Measurements from ENCODE around the gene ADAMTS10. TPM values are rescaled to one million over a fixed set of nuclear protein-coding genes. Genes with fewer than 3 reads are reported as not detected.

Gene ADAMTS10
- total RNA-seq, 4 donors from 2014 or later, result 5.2 to 62.8 (median 20.7) TPM

GRCh38 chr19:8545743-8546142 is 64.8 kb downstream of the ADAMTS10 start:
- no peak for DNase-seq
- H3K27ac ChIP-seq, result no peak overlapping the region
- no peaks in the 10 kb centered on the region for H3K4me1 ChIP-seq
- 98% methylated on average over 8 of the region's 8 CpGs; no CpG with 5 or more reads in 1 of the 2 donors for WGBS, 2 donors (ENCODE audit: low coverage in 1 of 2)
- TF ChIP-seq POLR2A (IDR thresholded peaks at IDR 0.05) (no peak), POLR2AphosphoS5 (IDR thresholded peaks at IDR 0.05) (no peak), EP300 (IDR thresholded peaks at IDR 0.05; ENCODE audit: low read depth) (no peak), CTCF (IDR thresholded peaks at IDR 0.05) (no peak)
- in situ Hi-C loops (cut with MboI; ENCODE audit: low pct_ligation_motif_present in 1 of 4, low pct_unique_long_range_greater_than_20kb in 1 of 4, low sequenced_read_pairs in 3 of 4), result no loop called here
- no peaks in the 10 kb centered on the region for H3K27me3 ChIP-seq
- no peaks in the 10 kb centered on the region for H3K9me3 ChIP-seq
- no peaks in the 10 kb centered on the region for H3K36me3 ChIP-seq
- no peak overlapping the region for H3K4me3 ChIP-seq
- intact Hi-C loops (cut with DNase I; ENCODE audit: low total_unique reads), result no loop called here

GRCh38 chr19:8544168-8544567 is 66.3 kb downstream of the ADAMTS10 start:
- H3K9me3 ChIP-seq, result no peaks in the 10 kb centered on the region
- WGBS, 2 donors (ENCODE audit: low coverage in 1 of 2), result 95% methylated on average over 20 of the region's 20 CpGs; no CpG with 5 or more reads in 1 of the 2 donors
- H3K36me3 ChIP-seq, result no peaks in the 10 kb centered on the region
- no peaks in the 10 kb centered on the region for H3K27me3 ChIP-seq
- DNase-seq, result no peak
- H3K27ac ChIP-seq, result no peak overlapping the region
- no peak overlapping the region for H3K4me3 ChIP-seq
- intact Hi-C loops (cut with DNase I; ENCODE audit: low total_unique reads) (no loop called here), in situ Hi-C loops (cut with MboI; ENCODE audit: low pct_ligation_motif_present in 1 of 4, low pct_unique_long_range_greater_than_20kb in 1 of 4, low sequenced_read_pairs in 3 of 4) (no loop called here)
- no peak for TF ChIP-seq POLR2A (IDR thresholded peaks at IDR 0.05)
- TF ChIP-seq EP300 (IDR thresholded peaks at IDR 0.05; ENCODE audit: low read depth), result no peak
- no peak for TF ChIP-seq POLR2AphosphoS5 (IDR thresholded peaks at IDR 0.05)
- no peak for TF ChIP-seq CTCF (IDR thresholded peaks at IDR 0.05)
- H3K4me1 ChIP-seq, result no peaks in the 10 kb centered on the region

GRCh38 chr19:8539621-8540149 is 70.8 kb downstream of the ADAMTS10 start:
- no peak for DNase-seq
- Histone ChIP-seq H3K27ac (no peak overlapping the region), H3K4me1 (no peaks in the 10 kb centered on the region), H3K9me3 (no peaks in the 10 kb centered on the region), H3K36me3 (no peaks in the 10 kb centered on the region), H3K4me3 (no peak overlapping the region), H3K27me3 (no peaks in the 10 kb centered on the region)
- TF ChIP-seq CTCF (IDR thresholded peaks at IDR 0.05) (no peak), EP300 (IDR thresholded peaks at IDR 0.05; ENCODE audit: low read depth) (no peak), POLR2AphosphoS5 (IDR thresholded peaks at IDR 0.05) (no peak), POLR2A (IDR thresholded peaks at IDR 0.05) (no peak)
- intact Hi-C loops (cut with DNase I; ENCODE audit: low total_unique reads), result no loop called here
- in situ Hi-C loops (cut with MboI; ENCODE audit: low pct_ligation_motif_present in 1 of 4, low pct_unique_long_range_greater_than_20kb in 1 of 4, low sequenced_read_pairs in 3 of 4), result no loop called here
- WGBS, 2 donors (ENCODE audit: low coverage in 1 of 2), result 79% methylated on average over 12 of the region's 12 CpGs; no CpG with 5 or more reads in 1 of the 2 donors

- no peak overlapping the region for H3K4me3 ChIP-seq
- in situ Hi-C loops (cut with MboI; ENCODE audit: low pct_ligation_motif_present in 1 of 4, low pct_unique_long_range_greater_than_20kb in 1 of 4, low sequenced_read_pairs in 3 of 4) (no loop called here), intact Hi-C loops (cut with DNase I; ENCODE audit: low total_unique reads) (no loop called here)
- DNase-seq, result no peak
- peaks cover 0 to 5% (median 0%) of the 10 kb centered on the region in 4 donors for H3K4me1 ChIP-seq
- H3K9me3 ChIP-seq, result no peaks in the 10 kb centered on the region
- TF ChIP-seq POLR2AphosphoS5 (IDR thresholded peaks at IDR 0.05), result no peak
- no peaks in the 10 kb centered on the region for H3K27me3 ChIP-seq
- WGBS, 2 donors (ENCODE audit: low coverage in 1 of 2), result 79 to 87% methylated on average over 2 to 3 of the region's 3 CpGs
- no peaks in the 10 kb centered on the region for H3K36me3 ChIP-seq
- no peak overlapping the region for H3K27ac ChIP-seq
Observed at GRCh38 chr19:8537099-8537498, 73.4 kb downstream of the ADAMTS10 start.

GRCh38 chr19:8536282-8536681 is 74.2 kb downstream of the ADAMTS10 start:
- in situ Hi-C loops (cut with MboI; ENCODE audit: low pct_ligation_motif_present in 1 of 4, low pct_unique_long_range_greater_than_20kb in 1 of 4, low sequenced_read_pairs in 3 of 4) (no loop called here), intact Hi-C loops (cut with DNase I; ENCODE audit: low total_unique reads) (no loop called here)
- Histone ChIP-seq H3K36me3 (no peaks in the 10 kb centered on the region), H3K27me3 (no peaks in the 10 kb centered on the region), H3K4me3 (no peak overlapping the region), H3K4me1 (peaks cover 0 to 10% (median 0%) of the 10 kb centered on the region in 4 donors), H3K9me3 (no peaks in the 10 kb centered on the region), H3K27ac (no peak overlapping the region)
- TF ChIP-seq CTCF (IDR thresholded peaks at IDR 0.05) (no peak), EP300 (IDR thresholded peaks at IDR 0.05; ENCODE audit: low read depth) (no peak), POLR2AphosphoS5 (IDR thresholded peaks at IDR 0.05) (no peak), POLR2A (IDR thresholded peaks at IDR 0.05) (no peak)
- WGBS, 2 donors (ENCODE audit: low coverage in 1 of 2), result 60 to 87% methylated on average over 2 to 15 of the region's 22 CpGs
- DNase-seq, result no peak
